OCI-M1 (cell line): Measurements from ENCODE around the gene RASAL1.
"Not testable (repeated sequence)": the region's sequence is repeated elsewhere in the genome, so short reads cannot be mapped to it uniquely, and the experiment has no call there.

Experiments used
- DNase-seq: peaks from one replicate; lab custom pipeline; 2025; lab: John Stamatoyannopoulos, UW

The RASAL1 gene

GRCh38 chr12:113117684-113118083 lies 17.9 kb downstream of the RASAL1 start:
- not testable (repeated sequence) for DNase-seq

- peak; percentile 30 for DNase-seq
Measured at GRCh38 chr12:113116875-113117274, 18.7 kb downstream of the RASAL1 start.

- DNase-seq, result no peak
Measured at GRCh38 chr12:113115455-113116126, 20.0 kb downstream of the RASAL1 start.

GRCh38 chr12:113114447-113115178 lies 20.9 kb downstream of the RASAL1 start:
- DNase-seq, result peak; percentile 45

- DNase-seq, result no peak
Measured at GRCh38 chr12:113113397-113113796, 22.2 kb downstream of the RASAL1 start.

- DNase-seq, result no peak
Measured at GRCh38 chr12:113112043-113112899, 23.3 kb downstream of the RASAL1 start.

- no peak for DNase-seq
Measured at GRCh38 chr12:113111247-113111646, 24.3 kb downstream of the RASAL1 start.

GRCh38 chr12:113109872-113110599 lies 25.5 kb downstream of the RASAL1 start:
- no peak for DNase-seq

GRCh38 chr12:113109360-113109759 lies 26.2 kb downstream of the RASAL1 start:
- no peak for DNase-seq

GRCh38 chr12:113108308-113108707 lies 27.3 kb downstream of the RASAL1 start:
- no peak for DNase-seq

GRCh38 chr12:113106361-113106760 lies 29.2 kb downstream of the RASAL1 start:
- DNase-seq, result no peak

- no peak for DNase-seq
Measured at GRCh38 chr12:113105606-113106271, 29.8 kb downstream of the RASAL1 start.

GRCh38 chr12:113104953-113105510 lies 30.5 kb downstream of the RASAL1 start:
- DNase-seq, result no peak

- DNase-seq, result no peak
Measured at GRCh38 chr12:113103756-113104450, 31.7 kb downstream of the RASAL1 start.

- no peak for DNase-seq
Measured at GRCh38 chr12:113102811-113103210, 32.8 kb downstream of the RASAL1 start.

- DNase-seq, result no peak
Measured at GRCh38 chr12:113101751-113102150, 33.8 kb downstream of the RASAL1 start.

GRCh38 chr12:113099764-113100163 lies 35.8 kb downstream of the RASAL1 start:
- DNase-seq, result no peak

GRCh38 chr12:113099364-113099763 lies 36.2 kb downstream of the RASAL1 start:
- DNase-seq, result no peak

- peak; percentile 65 for DNase-seq
Measured at GRCh38 chr12:113098441-113099028, 37.0 kb downstream of the RASAL1 start.
